ENCODE measurements around the gene DNAJC15.

Gene DNAJC15

DNA sequence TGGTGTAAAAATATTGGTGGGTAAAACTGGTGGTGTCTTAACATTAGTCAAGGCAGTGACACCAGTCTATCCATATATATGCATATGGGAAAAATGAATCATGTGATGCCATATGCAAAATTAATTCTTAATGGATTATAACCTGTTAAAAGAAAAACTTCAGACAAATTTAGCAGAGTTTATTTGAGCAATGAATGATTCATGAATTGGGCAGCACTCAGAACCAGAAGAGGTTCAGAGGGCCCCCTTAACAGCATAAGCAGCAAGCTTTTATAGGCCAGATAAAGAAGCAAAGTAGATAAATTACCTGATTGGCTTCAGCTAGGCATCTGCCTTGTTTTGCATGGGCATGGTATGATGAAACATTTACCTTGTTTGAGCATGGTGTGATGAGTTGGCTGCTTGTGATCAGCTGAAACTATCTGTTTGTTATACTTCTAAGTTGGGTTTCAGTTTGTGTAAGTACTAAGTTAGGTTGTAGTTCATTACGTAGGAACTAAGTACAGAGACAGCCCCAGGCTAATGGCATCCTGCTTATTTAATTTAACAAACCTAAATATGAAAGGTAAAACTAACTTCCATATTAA lies 66.6 kb downstream of the DNAJC15 start:
- peak; percentile 54 for DNase-seq

DNA sequence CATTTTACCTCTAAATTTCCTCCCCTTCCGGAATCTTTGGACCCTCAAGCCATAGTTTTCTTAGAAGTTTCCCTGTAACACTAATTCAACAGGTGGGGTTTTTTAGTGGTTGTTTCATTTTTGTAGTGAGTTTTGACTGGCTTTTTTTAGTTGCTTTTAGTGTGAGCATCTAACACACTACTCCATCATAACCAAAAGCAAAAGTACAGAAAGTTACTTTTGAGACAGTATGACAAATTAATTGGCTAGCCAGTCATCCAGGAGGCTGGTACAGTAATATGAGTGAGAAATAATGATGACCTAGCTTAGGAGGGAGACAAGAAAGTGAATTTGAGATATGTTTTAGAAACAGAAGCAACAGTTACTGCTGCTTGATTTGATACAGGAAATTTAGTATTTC lies 71.5 kb downstream of the DNAJC15 start:
- peak; percentile 62 for DNase-seq

DNA sequence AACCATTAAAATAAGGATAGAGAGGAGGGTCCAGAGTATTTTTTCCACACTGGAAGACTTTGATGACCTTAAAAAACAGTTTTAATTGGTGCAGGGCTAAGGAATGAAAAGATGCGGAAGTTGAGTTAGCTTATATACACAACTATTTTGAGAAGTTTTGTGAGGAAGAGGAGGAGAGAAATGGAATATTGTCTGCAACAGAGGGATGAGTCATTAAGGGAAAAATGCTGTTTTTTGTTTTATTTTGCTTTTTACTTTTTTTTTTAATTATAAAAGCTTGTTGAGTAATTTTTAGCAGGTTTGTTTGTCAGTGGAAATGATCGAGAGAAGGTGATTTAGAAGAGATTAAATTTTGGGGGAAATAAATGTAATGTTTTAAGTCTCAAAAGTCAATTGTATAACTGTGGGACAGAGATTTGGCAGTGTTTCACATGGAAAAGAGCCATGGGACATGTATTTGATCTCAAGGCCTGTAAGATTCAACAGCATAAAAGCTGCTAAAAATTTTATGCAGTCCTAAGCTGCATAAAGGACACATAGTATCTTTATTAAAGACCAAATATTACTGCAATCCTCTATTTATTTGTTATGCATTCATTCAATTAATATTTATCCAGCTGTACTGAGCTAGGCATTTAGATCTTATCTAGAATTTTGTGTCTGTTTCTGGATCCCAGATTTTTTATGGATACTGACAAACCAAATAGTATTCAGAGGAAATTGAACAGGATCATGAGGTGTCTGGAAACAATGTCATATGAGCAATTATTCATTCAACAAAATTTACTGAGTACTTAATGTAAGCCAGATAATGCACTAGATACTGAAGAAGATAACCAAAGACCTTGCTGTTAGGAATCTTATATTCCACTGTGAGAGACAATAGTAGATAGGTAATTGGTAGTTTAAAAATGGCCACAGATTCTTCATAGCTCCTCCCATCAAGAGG lies 72.7 kb downstream of the DNAJC15 start:
- DNase-seq: no peak

DNA sequence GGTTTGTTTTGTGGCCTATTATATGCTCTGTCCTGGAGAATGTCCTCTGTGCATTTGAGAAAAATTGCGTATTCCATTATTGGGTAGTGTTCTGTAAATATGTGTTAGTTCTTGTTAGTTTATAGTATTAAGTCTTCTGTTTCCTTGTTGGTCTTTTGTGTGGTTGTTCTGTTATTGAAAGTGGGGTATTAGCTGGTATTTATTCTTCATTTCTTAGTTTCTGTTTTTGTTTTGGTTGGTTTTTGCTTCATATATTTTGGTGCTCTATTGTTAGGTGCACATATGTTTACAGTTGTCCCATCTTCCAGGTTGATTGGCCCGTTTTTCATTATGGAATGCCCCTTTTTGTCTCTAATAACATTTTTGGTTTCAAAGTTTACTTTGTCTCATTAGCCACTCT lies 77.3 kb downstream of the DNAJC15 start:
- DNase-seq: no peak

DNA sequence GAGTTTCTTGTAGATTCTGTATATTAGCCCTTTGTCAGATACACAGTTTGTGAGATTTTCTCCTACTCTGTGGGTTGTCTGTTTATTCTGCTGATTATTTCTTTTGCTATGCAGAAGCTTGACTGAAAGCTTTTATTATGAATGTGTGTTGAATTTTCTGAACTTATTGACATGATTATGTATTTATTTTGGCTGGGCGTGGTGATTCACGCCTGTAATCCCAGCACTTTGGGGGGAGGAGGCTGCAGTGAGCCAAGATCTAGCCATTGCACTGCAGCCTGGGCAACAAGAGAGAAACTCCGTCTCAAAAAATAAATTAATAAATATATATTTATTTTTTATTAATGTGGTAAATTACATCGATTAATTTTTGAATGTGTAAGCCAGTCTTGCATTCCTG lies 78.9 kb downstream of the DNAJC15 start:
- no peak for DNase-seq

DNA sequence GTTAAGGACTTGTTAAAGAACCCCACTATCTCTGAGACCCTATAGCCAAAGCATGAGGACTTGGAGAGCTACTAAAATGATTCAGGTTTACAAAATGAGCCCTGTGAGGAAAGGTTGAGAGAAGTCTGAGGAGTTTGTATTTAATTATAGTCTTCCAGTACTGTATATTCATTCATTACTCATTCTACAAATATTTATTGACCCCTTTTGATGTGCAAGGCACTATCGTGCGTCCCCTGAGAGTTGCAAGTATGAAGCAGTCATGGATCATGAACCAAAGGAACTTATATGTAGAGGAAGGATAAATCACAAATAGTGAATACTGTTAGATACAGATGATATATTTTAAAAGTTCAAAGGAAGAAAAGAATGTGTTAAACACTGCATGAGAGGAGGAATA lies 84.4 kb downstream of the DNAJC15 start:
- DNase-seq: no peak

DNA sequence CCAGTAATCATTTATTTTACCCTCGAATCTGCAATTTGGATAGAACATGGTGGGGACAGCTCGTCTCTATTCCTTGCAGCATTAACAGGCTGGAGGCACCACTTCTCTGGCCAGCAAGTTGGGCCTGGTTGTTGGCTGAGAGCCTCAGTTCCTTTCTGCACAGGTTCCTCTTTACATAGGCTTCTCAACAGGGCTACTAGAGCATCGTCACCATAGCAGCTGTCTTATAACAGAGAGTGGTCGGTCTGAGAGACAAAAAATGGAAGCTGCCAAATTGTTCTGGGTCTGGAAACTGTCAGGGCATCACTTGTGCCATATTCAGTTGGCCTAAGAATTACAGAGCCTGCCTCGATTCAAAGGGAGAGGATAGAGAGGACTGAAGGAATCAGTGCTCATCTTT lies 86.7 kb downstream of the DNAJC15 start:
- no peak for DNase-seq

DNA sequence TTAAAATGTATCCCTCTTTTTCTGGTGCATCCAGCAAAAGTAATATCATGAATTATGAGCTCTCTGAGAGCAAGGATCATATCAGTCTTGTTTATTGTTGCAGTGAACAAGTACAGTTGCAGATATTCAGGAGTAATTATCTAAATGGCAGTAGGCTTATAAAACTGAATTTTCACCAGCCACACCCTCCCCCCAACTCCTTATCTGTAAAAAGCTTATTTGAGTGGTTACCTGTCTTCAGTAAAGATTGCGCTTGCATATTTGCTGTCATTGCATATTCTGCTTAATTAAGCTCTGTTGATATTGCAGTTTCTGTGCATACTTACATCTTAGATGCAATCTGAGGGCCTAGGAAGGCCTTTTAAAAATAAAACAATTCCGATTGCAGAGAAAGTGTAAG lies 87.3 kb downstream of the DNAJC15 start:
- DNase-seq: no peak

DNA sequence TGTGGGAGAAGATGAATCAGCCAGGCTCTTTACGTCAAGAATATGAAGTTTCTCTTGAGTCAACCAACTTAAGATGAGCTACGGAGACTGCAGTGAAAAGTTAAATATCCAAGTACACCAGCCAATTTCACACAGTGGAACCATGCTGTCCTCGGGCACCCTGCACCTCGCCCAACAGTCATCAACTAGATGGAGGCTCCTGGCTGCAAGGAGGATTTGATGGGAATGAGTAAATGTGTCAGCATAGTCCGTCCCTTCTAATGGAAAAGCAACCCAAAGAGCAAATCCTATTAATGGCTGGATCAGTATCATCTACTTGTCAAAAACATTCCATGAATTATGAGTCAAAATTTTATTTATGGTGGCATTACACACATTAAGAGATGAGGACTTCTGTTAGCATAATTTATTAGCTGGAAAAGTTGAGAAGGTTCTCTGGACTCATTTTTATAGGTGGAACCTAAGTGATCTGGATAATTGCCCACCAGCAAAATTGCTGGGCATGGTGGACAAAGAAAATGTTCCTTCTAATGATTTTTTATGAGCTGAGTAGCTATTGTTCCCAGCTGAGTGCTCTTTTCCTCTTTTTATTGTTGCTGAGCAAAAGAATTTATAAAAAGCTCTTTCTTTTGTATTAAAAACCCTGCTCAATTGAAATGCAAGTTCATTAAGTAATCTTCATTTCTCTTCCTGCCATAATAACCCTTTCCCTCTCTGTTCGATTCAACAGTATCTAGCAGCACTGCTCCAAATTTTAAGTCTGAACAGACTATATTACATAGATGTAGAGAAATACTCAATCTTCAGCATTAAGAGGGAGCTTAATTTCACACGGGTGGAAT lies 88.4 kb downstream of the DNAJC15 start:
- no peak for DNase-seq

DNA sequence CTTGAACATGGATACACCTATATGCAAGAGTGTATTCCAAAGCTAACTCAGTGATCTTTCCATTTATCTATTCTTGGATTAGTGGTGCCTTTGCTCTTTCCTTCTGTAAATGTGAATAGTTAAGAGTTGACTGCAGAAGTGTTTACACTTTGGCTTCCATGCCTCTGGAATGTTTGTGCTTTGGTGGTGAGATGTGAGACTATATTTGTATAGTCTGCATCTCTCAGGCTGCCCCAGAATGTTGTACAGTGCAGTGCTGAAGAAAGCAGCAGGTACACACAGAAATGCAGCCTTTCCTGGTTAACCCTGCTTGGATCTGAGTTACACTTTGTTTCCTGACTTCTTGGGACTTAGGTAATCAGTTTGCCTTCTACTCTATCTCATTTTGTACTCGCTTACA lies 90.2 kb downstream of the DNAJC15 start:
- DNase-seq: no peak

DNA sequence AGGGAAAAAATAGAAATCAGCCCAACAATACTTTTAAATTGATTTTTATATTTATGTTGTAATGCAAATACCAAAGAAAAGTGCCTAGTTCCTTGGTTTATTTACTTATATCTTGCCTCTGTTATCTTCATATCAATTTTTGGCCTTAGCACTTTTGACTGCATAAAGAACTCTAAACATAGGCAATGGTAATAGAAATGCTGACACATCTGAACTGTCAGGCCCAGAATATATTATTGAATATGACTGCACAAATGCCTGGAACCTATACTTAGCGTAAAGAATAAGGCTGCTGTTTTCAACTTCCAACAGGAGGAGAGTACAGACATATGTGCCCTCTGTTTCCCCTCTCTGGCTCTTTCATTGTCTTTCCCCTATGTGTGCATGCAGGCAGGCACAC lies 91.1 kb downstream of the DNAJC15 start:
- no peak for DNase-seq

DNA sequence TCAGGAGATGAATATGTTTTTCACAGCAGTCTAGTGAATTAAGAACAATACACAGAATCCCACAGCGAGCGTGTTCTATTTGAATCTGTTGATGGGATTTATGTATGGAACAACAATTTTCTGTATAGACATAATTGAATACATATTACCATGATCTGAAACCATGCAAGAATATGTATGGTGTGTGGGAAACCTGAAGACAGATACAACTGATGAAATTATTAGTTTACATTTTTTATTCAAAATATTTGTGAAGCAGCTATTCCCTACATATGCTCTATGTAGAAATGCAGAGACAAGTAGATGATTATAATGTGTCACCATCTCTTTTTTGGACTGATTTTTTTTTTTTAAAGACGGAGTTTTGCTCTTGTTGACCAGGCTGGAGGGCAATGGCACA lies 91.8 kb downstream of the DNAJC15 start:
- no peak for DNase-seq

DNA sequence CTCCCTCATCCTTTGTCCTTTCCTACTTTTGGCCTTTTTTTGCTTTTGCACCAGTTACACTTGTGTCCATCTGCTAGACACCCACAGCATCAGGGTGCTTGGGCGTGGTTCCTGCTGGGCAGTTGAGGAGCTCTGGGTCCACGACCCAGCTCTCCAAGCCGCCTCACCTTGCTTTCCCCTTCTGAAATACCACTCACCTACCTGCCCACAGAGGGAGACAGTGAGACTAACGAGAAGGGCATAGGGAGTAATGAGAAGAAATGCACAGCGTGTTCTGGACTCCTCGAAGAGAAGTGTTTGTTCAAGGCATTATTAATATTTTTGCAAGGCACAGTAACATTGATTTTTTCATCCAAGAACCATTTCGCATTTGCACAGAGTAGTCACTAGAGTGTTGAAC lies 92.9 kb downstream of the DNAJC15 start:
- no peak for DNase-seq

DNA sequence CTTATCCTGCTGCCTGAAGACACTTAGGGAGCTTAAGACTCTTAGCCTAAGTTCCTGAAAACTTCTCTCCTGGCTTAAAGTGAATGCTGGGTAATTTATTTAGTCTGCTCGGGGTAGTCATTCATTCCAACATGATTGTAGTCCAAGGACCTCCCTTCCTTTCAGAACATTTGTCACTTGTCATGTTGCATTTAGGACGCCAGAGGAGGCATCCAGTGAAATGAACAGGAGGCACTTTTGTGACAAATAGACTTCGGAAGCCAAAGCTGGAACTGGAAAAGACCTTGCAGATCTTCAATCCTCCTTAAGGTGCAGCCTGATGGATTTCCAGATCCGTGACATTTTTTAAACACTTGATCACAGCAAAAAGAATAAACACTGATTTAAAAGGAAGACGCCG lies 95.1 kb downstream of the DNAJC15 start:
- no peak for DNase-seq

DNA sequence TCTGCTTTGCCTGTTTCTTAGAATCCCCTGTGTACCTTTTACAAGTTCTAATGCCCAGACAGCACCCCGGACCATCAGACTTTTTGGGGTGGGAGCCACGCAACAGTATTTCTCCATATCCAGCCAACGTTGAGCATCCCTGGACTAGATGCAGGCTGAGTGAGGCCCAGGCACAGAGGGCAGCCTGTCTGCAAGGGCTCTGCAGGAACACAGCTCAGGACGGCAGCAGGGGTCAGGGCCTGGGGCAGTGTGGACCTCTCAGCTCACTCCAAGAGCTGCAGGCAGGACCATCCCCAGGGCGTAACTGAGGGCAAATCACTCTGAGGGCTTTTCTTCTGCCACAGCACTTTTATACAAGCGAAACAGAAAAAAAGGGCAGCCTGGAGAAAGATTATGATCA lies 95.8 kb downstream of the DNAJC15 start:
- DNase-seq: no peak

DNA sequence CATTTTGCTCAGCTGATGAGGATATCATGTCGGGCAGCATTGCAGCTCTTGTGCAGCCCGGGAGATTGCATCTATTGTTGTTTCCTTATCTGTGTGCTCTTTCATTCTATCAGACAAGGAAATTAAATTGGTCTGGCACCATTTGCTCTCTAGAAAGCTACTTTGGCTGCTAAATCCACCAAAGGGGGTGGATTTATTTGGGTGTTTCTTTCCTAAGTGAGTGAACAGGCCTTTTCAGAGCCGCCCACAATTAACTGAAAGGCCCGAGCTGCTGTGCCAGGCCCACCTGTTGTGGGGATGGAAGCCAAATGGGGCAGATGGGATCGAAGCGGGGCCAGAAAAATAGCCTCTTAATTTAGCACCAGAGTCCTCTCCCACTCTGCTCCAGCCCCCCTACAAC lies 99.4 kb downstream of the DNAJC15 start:
- DNase-seq: no peak

DNA sequence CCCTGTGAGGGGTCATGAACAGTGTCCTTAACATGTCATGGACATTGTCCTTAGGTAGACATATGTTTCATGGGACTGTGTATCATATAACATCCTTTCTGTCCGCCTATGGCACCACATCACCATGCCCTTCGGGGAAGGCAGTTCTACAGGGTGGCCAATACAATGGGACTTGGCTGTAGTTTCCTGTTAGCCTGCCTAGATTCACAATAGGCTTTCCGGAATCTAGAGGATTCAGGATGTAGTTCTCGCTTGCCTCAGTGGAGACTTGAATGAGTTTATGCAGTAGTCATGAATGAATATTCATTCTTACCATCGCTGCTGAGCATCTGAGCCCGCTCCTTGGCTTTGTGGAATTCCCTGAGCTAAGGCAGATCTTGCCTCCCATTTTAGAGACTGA lies 100.5 kb downstream of the DNAJC15 start:
- DNase-seq: no peak

DNA sequence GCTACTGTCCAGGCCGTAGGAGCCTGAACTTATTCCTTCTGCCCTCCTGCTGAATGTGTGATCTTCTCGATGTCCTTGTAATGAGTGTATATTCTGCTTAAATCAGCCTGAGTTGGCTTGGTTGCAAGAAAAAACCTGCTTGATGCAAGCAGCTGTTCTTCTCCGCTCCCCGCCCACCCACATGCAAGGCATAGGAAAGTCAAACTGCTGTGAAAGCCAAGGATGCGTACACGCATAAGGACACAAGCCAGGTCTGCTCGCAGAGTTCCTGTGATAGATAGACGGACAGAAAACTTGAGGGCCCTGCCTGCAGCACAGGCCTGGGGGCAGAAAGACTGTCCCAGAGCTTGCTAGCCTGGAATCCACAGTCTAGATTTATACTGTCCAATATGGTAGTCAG lies 101.1 kb downstream of the DNAJC15 start:
- DNase-seq: no peak

DNA sequence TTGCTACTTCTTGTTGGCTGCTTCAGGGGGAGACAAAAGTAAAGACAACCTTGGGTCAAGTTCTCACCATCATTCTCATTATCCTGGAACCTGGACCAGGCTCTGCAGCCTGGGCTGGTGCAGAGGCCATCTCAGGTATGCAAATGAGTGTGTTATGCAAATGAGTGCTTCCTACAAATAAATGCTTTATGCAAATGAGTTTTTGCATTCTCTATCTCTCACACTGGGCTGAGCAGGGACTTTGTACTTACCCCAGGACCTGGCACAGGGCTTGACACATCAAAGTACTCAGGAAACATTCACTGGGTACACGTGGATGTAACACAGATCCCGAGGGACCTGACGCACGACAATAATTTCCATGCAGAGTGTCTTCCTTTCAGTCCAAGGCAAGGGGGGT lies 103.0 kb downstream of the DNAJC15 start:
- DNase-seq: no peak

DNA sequence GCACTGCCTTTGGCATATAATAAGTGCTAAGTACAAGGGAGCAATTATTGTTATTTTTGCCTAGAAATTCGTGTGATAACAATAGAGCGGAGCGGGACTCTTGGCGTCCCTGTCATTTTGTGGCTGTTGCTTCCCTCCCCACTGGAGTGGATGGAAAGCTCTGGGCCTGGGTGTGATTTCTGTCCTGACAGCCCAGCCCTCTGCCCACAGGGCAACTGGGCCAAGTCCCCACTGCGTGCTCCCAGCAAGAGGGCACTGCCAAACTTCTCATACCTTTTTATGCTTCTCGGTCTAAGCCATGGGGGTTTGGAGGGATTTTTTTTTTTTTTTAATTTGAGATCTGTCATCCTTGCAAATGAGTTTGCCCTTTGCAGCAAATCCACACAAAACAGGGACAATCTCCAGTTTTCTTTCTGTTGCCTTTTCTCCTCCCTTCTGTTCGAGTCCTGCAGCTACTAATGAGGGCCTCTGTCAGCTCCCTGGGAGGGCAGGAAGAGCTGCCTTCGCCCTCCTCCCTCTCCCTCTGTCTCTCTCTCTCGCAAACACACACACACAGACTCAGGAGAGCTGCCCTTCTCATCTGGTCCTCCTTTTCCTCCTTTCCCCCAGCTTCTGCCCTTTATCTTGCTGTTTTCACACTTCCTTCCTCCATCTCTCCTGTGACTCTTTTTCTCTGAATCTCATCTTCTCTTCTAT lies 103.9 kb downstream of the DNAJC15 start:
- DNase-seq: no peak

DNA sequence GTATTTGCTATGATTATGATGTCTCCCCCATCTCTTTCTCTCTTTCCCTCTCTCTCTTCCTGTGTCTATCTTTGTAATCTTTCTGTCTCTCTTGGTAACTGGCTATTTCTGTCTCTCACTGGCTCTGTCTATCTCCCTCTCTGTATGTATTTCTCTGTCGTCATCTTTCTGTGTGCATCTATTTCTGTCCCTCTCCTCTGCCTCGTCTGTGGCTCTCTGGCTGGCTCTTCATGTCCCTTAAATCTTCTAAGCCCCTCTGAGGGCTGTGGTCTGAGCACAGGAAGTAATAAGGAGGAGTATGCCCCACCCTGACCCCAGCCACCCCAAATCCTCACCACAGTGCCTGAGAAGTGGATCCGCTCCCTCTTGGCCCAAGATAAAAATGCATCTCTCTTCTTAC lies 104.4 kb downstream of the DNAJC15 start:
- no peak for DNase-seq

DNA sequence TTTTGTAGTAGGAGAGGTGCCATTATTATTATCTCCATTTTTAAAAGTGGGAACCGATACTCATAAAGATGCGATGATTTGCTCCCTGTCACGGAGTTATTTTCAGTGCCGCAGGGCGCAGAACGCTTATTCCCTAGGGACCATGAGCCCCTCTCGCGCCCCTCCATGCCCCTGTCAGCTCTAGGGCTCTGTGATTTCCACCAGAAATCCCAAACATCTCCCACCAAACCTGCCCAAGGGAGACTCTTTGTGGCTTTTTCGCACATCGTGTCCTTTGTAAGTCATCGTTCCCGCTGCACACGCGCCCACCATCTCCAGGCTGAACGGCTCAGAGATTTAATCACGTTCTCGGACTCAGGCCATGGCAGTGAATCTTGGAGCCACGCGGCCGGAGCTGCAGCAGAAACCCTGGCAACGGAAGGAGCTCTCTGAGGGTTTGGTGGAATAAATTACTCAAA lies 105.1 kb downstream of the DNAJC15 start:
- no peak for DNase-seq

DNA sequence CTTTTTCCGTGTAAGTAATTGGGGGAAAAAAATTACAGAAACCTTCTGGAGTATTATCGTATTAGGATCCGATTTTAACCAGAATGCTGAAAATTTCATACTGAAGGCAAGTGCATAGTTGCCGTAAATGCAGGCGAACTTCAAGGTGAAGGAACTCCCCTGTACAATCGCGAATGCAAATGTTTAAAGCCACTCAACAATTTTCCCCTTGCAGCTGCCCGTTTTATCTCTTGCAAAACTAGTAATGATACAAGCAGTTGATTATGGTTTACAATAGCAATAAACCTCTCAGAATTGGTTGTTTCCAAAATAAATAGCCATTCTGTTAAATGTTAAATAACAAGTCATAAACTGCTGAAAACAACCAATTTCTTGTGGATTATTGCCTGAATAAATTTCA lies 105.7 kb downstream of the DNAJC15 start:
- DNase-seq: no peak
